BJ (cell line): Measurements from ENCODE around the gene PTTG1IP. TPM values are rescaled to one million over a fixed set of nuclear protein-coding genes. Genes with fewer than 3 reads are reported as not detected.

Source experiments
- CTCF ChIA-PET: fragments of 350-600 bp; formaldehyde crosslinking; extraction: SDS; loops from one replicate; lab custom pipeline; 2021; ENCODE audit warnings: antibody characterized with exemption, inconsistent platforms; lab: Yijun Ruan, JAX
- POLR2A ChIA-PET: fragments of 300-600 bp; sonication (Branson Sonifier 250); formaldehyde crosslinking; extraction: SDS; loops from one replicate; lab custom pipeline; 2021; ENCODE audit warnings: antibody characterized with exemption; lab: Charles Lee
- DNase-seq: peaks from one replicate; pipeline ENCODE4 v3.0.0-alpha.2; 2011; ENCODE audit warnings: low read depth
- H3K27me3 ChIP-seq: 2 replicates; pipeline ENCODE4 v1.6.0; 2011; ENCODE audit warnings: low read length; ENCODE audit not compliant: control insufficient read depth, insufficient read depth
- H3K36me3 ChIP-seq: 2 replicates; pipeline ENCODE4 v1.5.1; 2011; ENCODE audit warnings: low read length; ENCODE audit not compliant: control insufficient read depth, insufficient read depth
- H3K4me3 ChIP-seq: 2 replicates; pipeline ENCODE4 v1.5.1; 2011; ENCODE audit warnings: low read depth, mild to moderate bottlenecking, control low read depth, low read length
- CTCF ChIP-seq: IDR thresholded peaks from 2 replicates; pipeline ENCODE4 v1.5.1; 2011; ENCODE audit warnings: low read depth, mild to moderate bottlenecking, control low read depth, inconsistent platforms, low read length, moderate library complexity; ENCODE audit not compliant: insufficient read depth
- polyA plus RNA-seq: library from polyadenylated mRNA; depleted of rRNA; stranded (reverse); fragments of >200 nt; gene quantifications from 2 replicates; pipeline ENCODE4 v1.2.3, GENCODE V29; 2011

PTTG1IP gene
- polyA plus RNA-seq, 1 experiment: 249 TPM

- ChIA-PET POLR2A (no interaction called here), CTCF (no interaction called here)
- Histone ChIP-seq H3K4me3 (no peak overlapping the region), H3K36me3 (peaks cover 23% of the 10 kb centered on the region), H3K27me3 (no peaks in the 10 kb centered on the region)
- DNase-seq: no peak
- TF ChIP-seq CTCF: no peak
These were observed 62.7 kb downstream of the PTTG1IP start for GRCh38 chr21:44810779-44811178.

GRCh38 chr21:44805859-44806258 lies 67.6 kb downstream of the PTTG1IP start:
- no peak overlapping the region for H3K4me3 ChIP-seq
- no peaks in the 10 kb centered on the region for H3K27me3 ChIP-seq
- TF ChIP-seq CTCF: no peak
- DNase-seq: no peak
- ChIA-PET POLR2A (interaction anchor here (0.5 kb wide), 1 partner anchor 122 kb away, joined by 3 read pairs; no protein-coding TSS in a partner anchor), CTCF (interaction anchor here (0.7 kb wide), 1 partner anchor 10 kb away, joined by 3 read pairs; no protein-coding TSS in a partner anchor)
- peaks cover 19% of the 10 kb centered on the region for H3K36me3 ChIP-seq

GRCh38 chr21:44805226-44805625 lies 68.3 kb downstream of the PTTG1IP start:
- TF ChIP-seq CTCF: no peak
- H3K27me3 ChIP-seq: no peaks in the 10 kb centered on the region
- POLR2A ChIA-PET: interaction anchor here (0.5 kb wide), 1 partner anchor 123 kb away, joined by 3 read pairs; no protein-coding TSS in a partner anchor
- DNase-seq: no peak
- H3K4me3 ChIP-seq: no peak overlapping the region
- H3K36me3 ChIP-seq: peaks cover 14% of the 10 kb centered on the region
- CTCF ChIA-PET: interaction anchor here (0.7 to 2.5 kb wide), 2 partner anchors 11 to 12 kb away, joined by 3 to 10 read pairs; no protein-coding TSS in a partner anchor

GRCh38 chr21:44804762-44805161 lies 68.7 kb downstream of the PTTG1IP start:
- ChIA-PET POLR2A (no interaction called here), CTCF (interaction anchor here (2.5 kb wide), 1 partner anchor 11 kb away, joined by 10 read pairs; no protein-coding TSS in a partner anchor)
- no peak for DNase-seq
- no peak for TF ChIP-seq CTCF
- Histone ChIP-seq H3K4me3 (no peak overlapping the region), H3K36me3 (peaks cover 13% of the 10 kb centered on the region), H3K27me3 (no peaks in the 10 kb centered on the region)

- no peak for TF ChIP-seq CTCF
- POLR2A ChIA-PET: no interaction called here
- Histone ChIP-seq H3K27me3 (no peaks in the 10 kb centered on the region), H3K4me3 (no peak overlapping the region), H3K36me3 (peaks cover 13% of the 10 kb centered on the region)
- CTCF ChIA-PET: interaction anchor here (0.7 to 2.5 kb wide), 3 partner anchors 10 to 54 kb away, joined by 3 to 10 read pairs (median 3); no protein-coding TSS in a partner anchor
- no peak for DNase-seq
These were observed 69.8 kb downstream of the PTTG1IP start for GRCh38 chr21:44803651-44804050.
